GM18498 (cell line): Measurements from ENCODE around the gene DOCK7.
"Not testable (repeated sequence)": the region's sequence is repeated elsewhere in the genome, so short reads cannot be mapped to it uniquely, and the experiment has no call there.

Source experiments
- ATAC-seq: cut with Tn5 transposase; IDR thresholded peaks from one replicate; pipeline ENCODE4 v1.9.1; 2021; ENCODE audit warnings: mild to moderate bottlenecking, moderate library complexity; ENCODE audit not compliant: unreplicated experiment

The DOCK7 gene

DNA sequence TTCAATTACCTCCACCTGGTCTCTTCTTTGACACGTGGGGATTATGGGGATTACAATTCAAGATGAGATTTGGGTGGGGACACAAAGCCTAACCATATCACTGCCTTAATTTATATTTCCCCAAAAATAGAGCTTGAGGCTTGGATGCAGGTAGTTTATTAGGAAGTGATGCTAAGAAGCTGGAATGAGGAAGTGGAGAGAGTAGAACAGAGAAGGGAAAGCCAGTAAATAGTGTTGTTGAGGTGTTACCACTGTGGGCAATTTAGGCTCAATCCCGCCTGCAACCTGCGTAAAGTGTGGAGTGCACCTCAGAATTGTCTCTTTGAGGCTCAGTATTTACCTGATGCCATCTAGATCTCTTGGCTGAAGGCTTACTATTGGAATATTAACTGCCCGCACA is 4.9 kb upstream of the DOCK7 start:
- no peak for ATAC-seq

DNA sequence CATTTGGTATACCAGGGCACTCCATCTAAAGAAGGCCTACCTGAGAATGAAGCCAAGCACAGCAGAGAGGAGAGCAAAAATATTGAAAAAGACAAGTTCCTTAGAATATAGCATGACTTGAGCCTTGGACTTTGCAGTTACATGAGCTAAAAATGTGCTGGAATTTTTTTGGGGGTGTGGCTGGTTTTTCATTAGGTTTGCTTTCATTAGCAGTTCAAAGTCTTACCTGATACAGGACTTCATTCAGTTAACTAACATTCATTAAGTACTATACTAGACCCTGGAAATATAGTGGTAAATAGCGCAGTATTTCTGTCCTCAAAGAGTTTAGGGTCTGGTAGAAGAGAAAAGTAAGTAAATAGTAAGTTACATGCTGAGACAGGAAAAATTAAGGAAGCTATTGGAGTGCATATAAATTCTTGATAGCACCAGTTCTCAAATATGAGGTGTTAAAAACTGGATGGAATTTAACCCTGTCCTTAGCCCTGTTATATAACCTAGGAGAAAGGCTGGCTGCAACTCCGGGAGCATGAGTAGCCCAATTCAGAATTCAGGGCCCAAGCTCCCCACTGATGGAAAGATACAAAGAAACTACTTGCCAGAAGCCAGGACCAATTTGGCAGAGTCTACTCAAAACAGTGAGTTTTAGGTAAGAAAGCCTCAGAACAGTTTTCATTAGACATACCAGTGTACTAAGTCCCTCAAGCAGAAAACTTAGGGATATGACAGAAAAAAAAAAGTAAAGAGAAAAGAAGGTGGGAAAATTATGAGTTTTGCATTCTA is 3.1 kb upstream of the DOCK7 start:
- ATAC-seq: no peak

DNA sequence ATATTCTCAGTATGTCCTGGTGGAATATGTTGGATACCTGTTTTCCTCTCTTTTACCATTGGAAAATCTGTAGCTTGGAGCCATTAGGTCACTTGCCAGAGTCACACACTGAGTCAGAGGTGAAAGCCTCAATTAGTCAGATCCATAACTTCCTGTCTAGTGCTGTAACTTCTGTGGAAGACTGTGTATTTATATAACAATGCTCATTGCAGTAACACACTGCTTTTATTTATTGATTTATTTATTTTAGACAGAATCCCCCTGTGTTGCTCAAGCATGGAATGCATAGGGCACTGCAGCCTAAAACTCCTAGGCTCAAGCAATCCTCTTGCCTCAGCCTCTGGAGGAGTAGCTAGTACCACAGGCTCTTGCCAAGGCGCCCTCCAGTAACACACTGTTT is 1.3 kb upstream of the DOCK7 start:
- no peak for ATAC-seq

DNA sequence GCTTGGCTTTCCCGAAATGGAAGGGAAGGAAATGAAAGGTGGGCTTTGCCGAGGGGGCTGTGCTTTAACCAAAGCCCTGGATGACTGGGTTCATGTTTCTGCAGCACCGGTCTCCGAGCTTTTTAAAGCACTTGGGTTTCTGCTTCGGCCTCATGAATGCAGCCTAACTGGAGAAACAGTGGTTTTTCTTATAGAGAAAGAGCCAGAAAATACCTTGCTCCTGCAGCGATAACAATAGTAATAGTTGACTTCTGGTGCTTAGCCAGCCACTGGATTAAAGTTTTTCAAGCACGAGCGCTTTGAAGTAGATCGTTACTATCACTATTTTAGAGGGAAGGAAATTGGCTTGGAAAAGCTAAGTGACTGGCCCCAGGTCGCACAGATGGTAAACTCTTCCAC is 500 bp upstream of the DOCK7 start:
- peak; percentile 10 for ATAC-seq

DNA sequence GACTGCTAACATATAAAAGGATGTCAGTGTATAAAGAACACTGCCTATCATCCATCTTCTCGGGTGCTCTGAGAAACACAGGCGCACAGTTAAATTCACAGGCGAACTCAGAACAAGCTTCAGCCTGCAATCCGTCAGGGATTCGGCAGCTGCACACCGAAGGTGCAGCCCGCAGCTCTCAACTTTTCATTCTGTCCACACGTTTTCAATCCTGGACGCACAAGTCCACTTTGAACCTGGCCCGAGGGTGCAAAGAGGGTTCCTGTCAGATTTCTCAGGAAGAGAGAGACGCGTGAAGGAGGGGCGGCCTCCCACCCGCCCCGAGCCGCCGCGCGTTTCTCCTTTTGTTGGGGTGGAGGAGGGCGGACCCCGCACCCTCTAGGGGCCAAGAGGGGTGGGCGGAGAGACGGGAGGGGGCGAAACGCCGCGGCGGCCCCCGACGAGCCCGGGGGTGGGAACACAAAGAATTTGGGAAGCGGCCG is 724 bp downstream of the DOCK7 start:
- ATAC-seq: peak; percentile 44

DNA sequence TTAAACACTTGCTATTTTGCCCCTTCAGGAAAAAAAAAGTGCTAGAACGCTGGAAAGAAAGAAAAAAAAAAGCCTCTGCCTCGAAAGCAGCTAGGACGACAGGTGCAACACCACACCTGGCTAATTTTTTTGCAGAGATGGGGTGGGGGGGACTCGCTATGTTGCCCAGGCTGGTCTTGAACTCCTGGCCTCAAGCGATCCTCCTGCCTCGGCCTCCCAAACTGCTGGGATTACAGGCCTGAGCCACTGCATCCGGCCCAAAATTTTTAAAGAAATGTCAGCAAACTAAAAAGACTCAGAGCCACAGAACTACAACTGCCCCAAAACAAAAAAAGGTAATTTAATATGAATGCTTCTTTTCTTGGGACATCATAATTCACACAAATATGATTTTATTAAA is 1.4 kb downstream of the DOCK7 start:
- ATAC-seq: no peak

DNA sequence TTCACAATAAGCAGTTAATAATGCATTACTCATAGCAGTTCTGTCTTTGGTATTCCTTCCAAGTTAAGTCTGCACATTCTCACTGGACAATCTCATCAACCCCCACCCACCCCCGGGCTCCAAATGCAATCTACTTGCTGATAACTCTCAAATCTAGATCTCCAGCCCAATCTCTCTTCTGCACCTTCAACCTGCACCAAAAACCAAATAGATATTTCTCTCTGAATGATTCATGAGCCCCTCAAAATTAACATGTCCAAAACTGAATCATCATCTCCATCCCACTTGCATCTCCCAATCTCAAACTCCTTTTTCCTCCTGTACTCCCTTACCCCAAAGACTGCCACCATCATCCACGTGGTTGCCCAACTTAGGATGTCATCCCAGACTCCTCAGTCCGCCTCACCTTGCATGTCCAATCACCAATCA is 2.7 kb downstream of the DOCK7 start:
- ATAC-seq: no peak

DNA sequence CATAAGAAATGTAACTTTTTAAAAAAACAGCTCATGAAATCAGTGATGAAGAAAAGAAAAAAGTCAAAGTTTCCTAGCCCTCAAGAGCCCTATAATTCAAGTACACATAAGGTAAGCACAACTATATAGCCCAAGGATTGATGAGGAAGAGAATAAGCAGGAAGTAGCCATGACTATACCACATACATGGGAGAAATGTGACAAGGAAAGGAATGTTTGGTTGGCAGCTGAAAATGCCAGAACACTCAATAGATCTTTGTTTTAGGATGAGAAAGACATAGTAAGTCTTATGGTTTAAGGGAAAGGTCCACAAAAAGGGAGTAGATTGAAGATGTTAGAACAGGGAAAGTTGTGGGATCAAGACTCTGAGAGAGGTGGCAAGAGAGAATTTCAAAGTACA is 5.7 kb downstream of the DOCK7 start:
- no peak for ATAC-seq

DNA sequence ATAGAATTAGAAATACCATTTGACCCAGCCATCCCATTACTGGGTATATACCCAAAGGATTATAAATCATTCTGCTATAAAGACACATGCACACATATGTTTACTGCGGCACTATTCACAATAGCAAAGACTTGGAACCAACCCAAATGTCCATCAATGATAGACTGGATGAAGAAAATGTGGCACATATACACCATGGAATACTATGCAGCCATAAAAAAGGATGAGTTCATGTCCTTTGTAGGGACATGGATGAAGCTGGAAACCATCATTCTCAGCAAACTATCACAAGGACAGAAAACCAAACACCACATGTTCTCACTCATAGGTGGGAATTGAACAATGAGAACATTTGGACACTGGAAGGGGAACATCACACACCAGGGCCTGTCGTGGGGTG is 7.2 kb downstream of the DOCK7 start:
- ATAC-seq: not testable (repeated sequence)

DNA sequence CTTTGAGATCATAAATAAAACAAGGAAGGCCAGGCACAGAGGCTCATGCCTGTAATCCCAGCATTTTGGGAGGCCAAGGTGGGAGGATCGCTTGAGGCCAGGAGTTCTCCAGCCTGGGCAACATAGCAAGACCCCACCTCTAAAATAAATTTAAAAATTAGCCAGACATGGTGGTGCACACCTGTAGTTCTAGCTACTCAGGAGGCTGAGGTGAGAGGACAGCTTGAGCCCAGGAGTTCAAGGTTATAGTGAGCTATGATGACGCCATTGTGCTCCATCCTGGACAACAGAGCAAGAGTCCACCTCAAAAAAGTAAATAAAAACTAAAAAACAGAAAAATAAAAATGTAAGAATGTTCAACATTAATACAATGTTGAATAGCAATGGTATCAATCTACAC is 10.4 kb downstream of the DOCK7 start:
- not testable (repeated sequence) for ATAC-seq

DNA sequence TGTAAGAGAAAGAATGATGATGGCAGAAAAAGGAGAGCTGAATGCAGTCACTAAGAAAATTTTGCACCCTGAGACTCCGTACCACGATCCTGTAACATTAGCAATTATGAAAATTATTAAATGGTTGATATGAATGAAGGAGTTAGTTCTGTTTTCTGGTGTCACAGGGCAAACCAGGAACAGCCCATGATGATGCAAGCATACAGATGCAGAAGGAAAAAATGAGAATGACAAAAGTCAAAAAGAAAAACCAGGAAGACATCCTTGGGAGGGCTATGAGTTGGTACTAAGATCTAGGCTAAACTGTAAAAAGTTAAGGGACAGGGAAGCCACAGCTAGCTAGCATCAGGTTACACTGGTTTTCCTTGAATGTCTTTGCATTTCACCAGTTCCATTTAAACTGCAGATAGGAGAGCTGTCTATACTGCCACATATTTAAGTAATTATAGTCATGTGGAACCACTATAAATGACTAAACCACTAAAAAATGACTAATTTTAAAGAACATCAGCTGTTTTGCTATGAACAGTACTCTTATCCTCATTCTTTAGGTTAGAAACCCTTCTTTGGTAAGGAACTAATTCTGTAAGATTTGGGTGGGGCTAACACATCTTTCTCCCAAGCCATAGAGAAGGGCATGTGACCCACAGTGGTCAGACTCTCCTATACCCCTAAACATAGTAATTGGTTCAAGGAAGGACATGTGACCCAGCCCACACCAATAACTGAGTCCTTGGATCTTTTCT is 11.4 kb downstream of the DOCK7 start:
- no peak for ATAC-seq

DNA sequence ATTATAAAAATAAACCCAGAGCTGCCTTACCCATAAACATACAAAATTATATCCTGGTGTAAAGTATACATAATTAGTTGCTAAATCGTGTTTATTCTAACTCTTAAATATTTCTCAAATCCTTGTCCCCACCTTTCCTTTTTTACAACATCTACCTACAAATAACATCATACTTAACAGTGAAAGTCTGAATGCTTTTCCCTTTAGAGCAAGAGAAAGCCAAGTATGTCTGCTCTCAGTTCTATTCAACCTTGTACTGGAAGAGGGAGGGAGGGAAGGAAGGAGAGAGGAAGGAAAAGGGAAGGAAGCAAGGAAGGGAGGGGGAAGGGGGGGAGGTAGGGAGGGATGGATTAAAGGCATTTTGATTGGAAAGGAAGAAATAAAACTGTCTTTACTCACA is 14.6 kb downstream of the DOCK7 start:
- ATAC-seq: no peak

DNA sequence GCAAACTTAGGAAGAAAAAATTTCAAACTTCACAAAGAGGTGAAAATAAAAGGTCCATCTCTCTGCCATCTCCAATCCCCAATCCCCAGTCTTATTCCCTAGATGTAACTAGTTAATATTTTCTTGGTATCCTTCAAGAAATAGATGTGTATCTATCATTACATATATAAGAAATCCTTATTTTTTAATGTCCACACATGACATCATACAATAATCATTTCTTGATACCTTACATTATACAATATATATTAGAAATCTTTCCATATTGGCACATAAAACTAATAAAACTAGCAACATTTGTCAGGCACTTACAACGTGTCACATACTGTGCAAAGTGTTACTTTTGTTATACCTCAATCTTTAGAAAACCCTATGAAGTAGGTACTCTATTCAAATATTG is 16.2 kb downstream of the DOCK7 start:
- no peak for ATAC-seq

DNA sequence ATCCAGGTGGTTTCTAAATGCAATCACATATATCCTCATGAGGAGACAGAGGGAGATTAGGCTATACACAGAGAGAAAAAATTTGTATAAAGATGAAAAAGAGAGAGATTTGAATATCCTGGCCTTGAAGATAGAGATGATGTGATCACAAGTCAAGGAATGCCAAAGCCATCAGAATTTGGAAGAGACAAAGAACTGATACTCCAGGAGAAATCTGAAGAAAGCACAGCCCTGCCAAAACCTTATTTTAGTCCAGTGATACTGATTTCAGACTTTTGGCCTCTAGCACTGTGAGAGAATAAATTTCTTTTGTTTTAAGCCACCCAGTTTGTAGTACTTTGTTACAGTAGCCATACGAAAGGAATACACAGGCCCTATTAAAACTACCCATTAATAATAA is 33.4 kb downstream of the DOCK7 start:
- ATAC-seq: no peak

DNA sequence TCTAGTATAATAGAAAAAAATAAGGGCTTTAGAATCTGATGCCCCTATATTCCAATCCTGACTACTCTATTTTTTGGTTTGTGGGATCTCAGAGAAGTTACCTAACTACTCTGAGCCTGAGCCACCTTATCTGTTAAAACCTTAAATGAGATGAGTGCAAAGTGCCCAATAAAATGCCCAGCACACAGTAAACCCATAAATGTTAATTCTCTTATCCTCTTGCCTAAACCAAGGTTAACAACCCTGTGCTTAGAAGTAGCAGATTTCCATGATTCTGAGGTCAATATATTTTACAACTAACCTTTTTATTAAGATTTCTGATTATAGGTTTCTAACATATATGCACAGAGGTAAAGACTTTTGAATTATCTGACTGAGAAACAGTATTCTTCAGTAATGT is 35.8 kb downstream of the DOCK7 start:
- ATAC-seq: no peak

DNA sequence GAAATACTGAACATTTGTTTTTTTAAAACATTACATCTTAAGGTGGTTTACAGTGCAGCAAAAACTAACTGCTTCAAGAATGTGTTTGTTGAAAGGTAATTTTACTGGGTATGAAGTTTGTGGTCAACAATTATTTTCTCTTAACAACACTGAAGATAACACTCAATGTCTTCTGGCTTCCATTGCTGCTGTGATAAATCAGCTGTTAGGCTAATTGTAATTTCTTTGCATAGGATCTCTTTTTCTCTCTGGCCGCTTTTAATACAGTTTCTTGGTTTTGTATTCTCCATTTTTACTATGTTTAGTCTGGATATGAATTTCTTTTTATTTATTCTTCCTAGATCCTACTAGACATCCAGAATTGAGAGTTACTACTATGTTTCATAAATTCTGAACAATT is 44.9 kb downstream of the DOCK7 start:
- ATAC-seq: no peak

DNA sequence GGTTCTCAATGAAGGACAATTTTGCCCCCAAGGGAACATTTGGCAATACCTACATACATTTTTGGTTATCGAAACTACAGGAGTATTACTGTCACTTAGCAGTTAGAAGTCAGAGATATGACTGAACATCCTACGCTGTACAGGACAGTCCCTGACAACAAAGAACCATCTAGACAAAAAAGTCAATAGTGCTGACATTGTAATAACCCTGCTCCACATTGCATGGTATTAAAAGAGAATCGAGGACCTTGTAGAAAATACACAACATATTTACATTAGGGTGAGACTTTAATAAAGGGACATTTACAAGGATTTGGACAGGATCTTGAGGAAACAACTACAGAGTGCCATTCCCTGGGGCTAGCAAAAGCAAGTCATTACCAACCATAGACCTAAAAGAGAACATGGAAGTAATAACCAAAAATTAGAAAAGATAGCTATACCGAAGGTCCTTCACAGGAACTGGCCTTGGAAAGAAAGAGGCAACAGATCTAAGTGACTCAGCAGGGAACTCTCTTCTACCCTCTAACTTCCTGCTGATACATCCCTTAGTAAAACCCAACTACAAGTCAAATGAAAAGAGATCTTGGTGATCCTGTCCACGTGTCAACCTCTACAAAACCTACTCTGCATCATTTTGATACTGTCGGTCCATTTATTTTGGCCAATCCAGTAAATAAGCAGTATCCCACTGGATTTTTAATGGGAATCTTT is 50.6 kb downstream of the DOCK7 start:
- ATAC-seq: no peak

DNA sequence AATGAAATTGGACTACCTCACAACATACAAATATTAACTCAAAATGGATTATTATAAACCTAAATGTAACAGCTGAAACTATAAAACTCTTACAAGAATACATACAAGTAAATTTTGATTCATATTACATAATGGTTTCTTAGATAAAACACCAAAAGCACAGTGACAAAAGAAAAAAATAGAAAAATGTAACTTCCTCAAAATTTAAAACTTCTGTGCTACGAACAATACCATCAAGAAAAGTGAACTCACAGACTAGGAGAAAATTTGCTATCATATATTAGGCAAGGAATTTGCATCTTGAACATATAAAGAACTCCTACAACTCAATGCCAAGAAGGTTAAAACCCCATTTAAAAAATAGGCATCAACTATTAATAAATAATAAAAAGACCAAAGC is 59.7 kb downstream of the DOCK7 start:
- no peak for ATAC-seq

DNA sequence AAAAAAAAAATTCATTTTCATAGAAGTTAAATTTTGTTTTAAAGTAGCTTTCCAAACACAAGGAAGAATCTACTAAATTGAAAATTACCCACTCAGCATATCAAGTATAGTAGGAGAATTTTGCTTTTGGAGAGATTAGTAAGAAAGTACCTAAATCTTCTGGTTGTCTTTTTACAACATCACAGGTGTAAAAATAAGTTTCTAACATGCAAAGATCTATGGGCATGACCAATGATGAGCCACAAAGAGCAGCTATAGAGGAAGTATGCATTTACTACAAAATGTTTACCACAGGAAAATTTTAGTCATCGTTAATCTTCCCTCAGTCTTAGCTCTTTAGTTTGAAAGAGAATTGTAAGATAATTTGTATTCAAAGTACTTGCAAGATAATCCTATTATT is 62.8 kb downstream of the DOCK7 start:
- peak; percentile 63 for ATAC-seq

DNA sequence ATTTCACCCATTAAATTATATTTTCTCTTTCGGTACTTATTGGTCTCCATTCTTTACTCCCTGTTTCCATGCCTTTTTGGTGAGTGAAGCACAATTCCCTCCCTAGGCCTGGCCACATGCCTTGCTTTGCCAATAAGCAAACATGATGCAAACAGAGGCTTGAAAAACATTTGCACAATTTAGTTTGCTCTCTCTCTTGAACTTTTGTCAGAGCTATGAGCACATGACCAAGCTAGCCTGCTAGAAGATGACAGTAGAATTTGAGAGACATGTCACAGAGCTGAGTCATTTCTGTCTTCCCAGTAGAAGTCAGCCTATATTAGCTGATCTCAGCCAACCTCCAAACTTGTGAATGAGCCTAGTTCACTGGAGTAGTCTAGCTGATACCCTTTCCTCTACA is 66.3 kb downstream of the DOCK7 start:
- ATAC-seq: peak; percentile 92

DNA sequence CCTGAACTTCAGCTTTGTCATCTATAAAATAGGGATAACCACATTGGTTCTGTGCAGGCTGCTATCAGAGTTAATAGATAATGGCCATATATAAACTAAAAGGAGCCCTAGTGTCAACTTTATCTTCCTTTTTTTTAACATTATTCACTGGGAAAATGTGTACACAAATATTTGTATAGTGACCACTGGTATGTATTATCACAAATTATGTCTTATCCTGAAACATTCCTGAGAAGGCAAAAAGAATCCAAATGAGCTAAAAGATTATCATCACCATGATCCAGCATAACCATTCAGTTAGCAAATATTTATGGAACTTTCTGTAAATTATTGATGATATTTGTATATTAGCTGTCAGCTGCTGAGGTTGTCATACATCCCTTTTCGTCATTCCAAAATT is 74.3 kb downstream of the DOCK7 start:
- ATAC-seq: no peak

DNA sequence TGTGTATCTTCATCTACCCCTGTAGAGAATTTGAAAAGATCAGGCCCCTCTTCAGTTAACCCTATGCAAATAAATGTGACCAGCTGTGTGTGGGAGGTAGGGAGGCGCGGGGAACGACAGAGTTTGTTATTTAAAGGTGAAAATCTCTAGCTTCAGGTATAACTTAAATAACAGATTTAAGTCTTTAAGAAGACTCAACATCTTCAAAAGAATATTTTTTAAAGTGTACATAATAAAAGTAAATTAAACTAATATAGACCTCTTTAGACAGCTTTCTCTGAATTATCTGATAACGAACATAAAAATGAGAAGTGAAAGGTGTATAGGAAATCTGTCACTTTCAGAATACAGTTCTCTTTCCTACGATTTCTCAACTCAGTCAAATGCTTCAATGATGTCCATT is 74.9 kb downstream of the DOCK7 start:
- peak; percentile 99 for ATAC-seq
